Nephron progenitor cell (in vitro differentiated cells): ENCODE measurements around the gene PLAC9.

ENCODE experiments used
- DNase-seq: peaks from one replicate; pipeline ENCODE4 v3.0.0; 2021
- H3K27ac Mint-ChIP-seq: 2 replicates; pipeline ENCODE4 v1.8.0; 2021; ENCODE audit warnings: mild to moderate bottlenecking, moderate library complexity, mixed read lengths
- H3K27me3 Mint-ChIP-seq: 2 replicates; pipeline ENCODE4 v1.8.0; 2021; ENCODE audit warnings: mild to moderate bottlenecking, low read depth, mixed read lengths; ENCODE audit not compliant: poor library complexity
- H3K36me3 Mint-ChIP-seq: 2 replicates; pipeline ENCODE4 v1.8.0; 2021; ENCODE audit warnings: low read depth, mixed read lengths
- H3K4me1 Mint-ChIP-seq: 2 replicates; pipeline ENCODE4 v1.8.0; 2021; ENCODE audit warnings: mixed read lengths
- H3K4me3 Mint-ChIP-seq: 2 replicates; pipeline ENCODE4 v1.8.0; 2021; ENCODE audit warnings: mild to moderate bottlenecking, moderate library complexity, mixed read lengths
- H3K9me3 Mint-ChIP-seq: 2 replicates; pipeline ENCODE4 v1.8.0; 2021; ENCODE audit warnings: mild to moderate bottlenecking, moderate library complexity, mixed read lengths
- CTCF ChIP-seq: fragments of 200-600 bp; sonication (generic); IDR thresholded peaks from 2 replicates; pipeline ENCODE4 v1.5.0; 2021; ENCODE audit warnings: antibody characterized with exemption

The PLAC9 gene

GRCh38 chr10:80170026-80170425 is 37.5 kb downstream of the PLAC9 start:
- H3K9me3 Mint-ChIP-seq: no peaks in the 10 kb centered on the region
- no peak for DNase-seq
- no peak overlapping the region for H3K27ac Mint-ChIP-seq
- H3K4me3 Mint-ChIP-seq: no peak overlapping the region
- H3K36me3 Mint-ChIP-seq: no peaks in the 10 kb centered on the region
- H3K4me1 Mint-ChIP-seq: peaks cover 29% of the 10 kb centered on the region
- no peaks in the 10 kb centered on the region for H3K27me3 Mint-ChIP-seq
- TF ChIP-seq CTCF: no peak

DNA sequence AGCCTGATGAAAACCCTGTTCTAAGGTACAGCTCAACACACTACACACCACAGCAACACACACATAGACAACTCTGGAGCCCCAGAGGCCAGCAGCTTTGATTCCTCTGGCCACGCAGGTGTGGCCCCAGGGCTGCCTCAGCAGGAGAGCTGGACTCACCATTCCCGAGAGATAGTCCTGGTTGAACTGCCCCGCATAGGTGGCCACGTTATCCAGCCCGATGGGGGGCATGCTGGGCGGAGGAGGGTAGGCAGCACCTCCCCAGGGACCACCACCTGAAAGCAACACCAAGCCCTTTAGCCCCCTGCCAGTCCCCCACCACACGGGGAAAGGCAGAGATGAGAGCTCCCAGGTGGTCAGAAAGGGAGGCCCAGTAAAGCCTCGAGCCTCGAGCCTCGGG is 38.1 kb downstream of the PLAC9 start:
- H3K27ac Mint-ChIP-seq: no peak overlapping the region
- DNase-seq: no peak
- no peak for TF ChIP-seq CTCF
- H3K4me1 Mint-ChIP-seq: peaks cover 26% of the 10 kb centered on the region
- no peaks in the 10 kb centered on the region for H3K9me3 Mint-ChIP-seq
- H3K27me3 Mint-ChIP-seq: no peaks in the 10 kb centered on the region
- H3K4me3 Mint-ChIP-seq: no peak overlapping the region
- no peaks in the 10 kb centered on the region for H3K36me3 Mint-ChIP-seq

GRCh38 chr10:80171248-80171660 is 38.7 kb downstream of the PLAC9 start:
- H3K9me3 Mint-ChIP-seq: no peaks in the 10 kb centered on the region
- no peak overlapping the region for H3K27ac Mint-ChIP-seq
- no peak for TF ChIP-seq CTCF
- DNase-seq: no peak
- peaks cover 20% of the 10 kb centered on the region for H3K4me1 Mint-ChIP-seq
- no peaks in the 10 kb centered on the region for H3K36me3 Mint-ChIP-seq
- no peak overlapping the region for H3K4me3 Mint-ChIP-seq
- H3K27me3 Mint-ChIP-seq: no peaks in the 10 kb centered on the region

GRCh38 chr10:80172896-80173295 is 40.4 kb downstream of the PLAC9 start:
- H3K27me3 Mint-ChIP-seq: no peaks in the 10 kb centered on the region
- peaks cover 26% of the 10 kb centered on the region for H3K4me1 Mint-ChIP-seq
- no peaks in the 10 kb centered on the region for H3K36me3 Mint-ChIP-seq
- TF ChIP-seq CTCF: no peak
- H3K27ac Mint-ChIP-seq: no peak overlapping the region
- H3K9me3 Mint-ChIP-seq: no peaks in the 10 kb centered on the region
- H3K4me3 Mint-ChIP-seq: no peak overlapping the region
- DNase-seq: no peak

GRCh38 chr10:80173466-80173865 is 40.9 kb downstream of the PLAC9 start:
- no peaks in the 10 kb centered on the region for H3K9me3 Mint-ChIP-seq
- no peak for TF ChIP-seq CTCF
- DNase-seq: no peak
- no peak overlapping the region for H3K27ac Mint-ChIP-seq
- H3K4me3 Mint-ChIP-seq: no peak overlapping the region
- no peaks in the 10 kb centered on the region for H3K27me3 Mint-ChIP-seq
- H3K36me3 Mint-ChIP-seq: no peaks in the 10 kb centered on the region
- peaks cover 32% of the 10 kb centered on the region for H3K4me1 Mint-ChIP-seq

- no peak for DNase-seq
- Mint-ChIP-seq H3K4me3 (no peak overlapping the region), H3K27me3 (no peaks in the 10 kb centered on the region), H3K4me1 (peaks cover 29% of the 10 kb centered on the region), H3K36me3 (no peaks in the 10 kb centered on the region), H3K27ac (no peak overlapping the region), H3K9me3 (no peaks in the 10 kb centered on the region)
- no peak for TF ChIP-seq CTCF
These were observed 42.3 kb downstream of the PLAC9 start for GRCh38 chr10:80174641-80175395.
